Liver (tissue), 9 donors: Measurements from ENCODE around the gene ZNRD2. TPM values are rescaled to one million over a fixed set of nuclear protein-coding genes. Genes with fewer than 3 reads are reported as not detected.
"Not testable (repeated sequence)": the region's sequence is repeated elsewhere in the genome, so short reads cannot be mapped to it uniquely, and the experiment has no call there.

Experiments used
- DNase-seq: peaks from one replicate; pipeline ENCODE4 v3.0.0-alpha.2; 2017; ENCODE audit warnings: low spot score
- H3K27ac ChIP-seq, 2 donors: one replicate each; pipeline ENCODE4 v1.7.0; 2013; ENCODE audit warnings: inconsistent platforms in 2 of 2, low read length in 2 of 2, control low read depth in 1 of 2, low read depth in 1 of 2, mild to moderate bottlenecking in 1 of 2
- H3K27me3 ChIP-seq, 4 donors: one replicate each; pipeline versions ENCODE4 v1.6.1 to v1.7.0; 2013; ENCODE audit warnings: low read length in 3 of 4, inconsistent platforms in 1 of 4, mild to moderate bottlenecking in 1 of 4, moderate library complexity in 1 of 4; ENCODE audit not compliant: control insufficient read depth in 4 of 4, insufficient read depth in 4 of 4
- H3K36me3 ChIP-seq, 4 donors: one replicate each; pipeline versions ENCODE4 v1.6.1 to v1.7.0; 2013; ENCODE audit warnings: low read length in 3 of 4, mild to moderate bottlenecking in 3 of 4, low read depth in 1 of 4, moderate library complexity in 1 of 4; ENCODE audit not compliant: control insufficient read depth in 4 of 4, insufficient read depth in 3 of 4
- H3K4me1 ChIP-seq, 4 donors: one replicate each; pipeline versions ENCODE4 v1.6.1 to v1.7.0; 2013; ENCODE audit warnings: low read length in 3 of 4, mild to moderate bottlenecking in 3 of 4, moderate library complexity in 1 of 4; ENCODE audit not compliant: control insufficient read depth in 4 of 4, insufficient read depth in 4 of 4
- H3K4me3 ChIP-seq, 3 donors: one replicate each; pipeline versions ENCODE4 v1.6.1 to v1.7.0; 2013; ENCODE audit warnings: low read length in 3 of 3, control low read depth in 1 of 3, low read depth in 1 of 3, mild to moderate bottlenecking in 1 of 3
- H3K9ac ChIP-seq, 2 donors: one replicate each; pipeline ENCODE4 v1.7.0; 2013; ENCODE audit warnings: low read length in 2 of 2, mild to moderate bottlenecking in 2 of 2, moderate library complexity in 2 of 2, control low read depth in 1 of 2, low read depth in 1 of 2
- H3K9me3 ChIP-seq, 4 donors: one replicate each; pipeline versions ENCODE4 v1.6.1 to v1.7.0; 2013; ENCODE audit warnings: low read length in 3 of 4; ENCODE audit not compliant: control insufficient read depth in 4 of 4
- EGR1 ChIP-seq, 2 donors: IDR thresholded peaks; 2 replicates each; pipeline ENCODE4 v1.6.1; 2016 to 2018; ENCODE audit warnings: antibody characterized with exemption in 2 of 2, low read depth in 2 of 2
- FOXA1 ChIP-seq: IDR thresholded peaks from 2 replicates; pipeline ENCODE4 v1.6.1; 2016; ENCODE audit warnings: antibody characterized with exemption
- FOXA2 ChIP-seq: IDR thresholded peaks from 2 replicates; pipeline ENCODE4 v1.6.1; 2016; ENCODE audit warnings: antibody characterized with exemption
- GABPA ChIP-seq, 2 donors: IDR thresholded peaks in 1 of 2; conservative IDR thresholded peaks in 1 of 2; 2 replicates each; pipeline ENCODE4 v1.6.1; 2016; ENCODE audit warnings: antibody characterized with exemption in 2 of 2, mild to moderate bottlenecking in 1 of 2, moderate library complexity in 1 of 2
- HNF4A ChIP-seq, 2 donors: conservative IDR thresholded peaks; 2 replicates each; pipeline ENCODE4 v1.6.1; 2016; ENCODE audit warnings: antibody characterized with exemption in 2 of 2, mild to moderate bottlenecking in 2 of 2
- JUND ChIP-seq, 2 donors: IDR thresholded peaks; 2 replicates each; pipeline ENCODE4 v1.6.1; 2016; ENCODE audit warnings: antibody characterized with exemption in 2 of 2
- RAD21 ChIP-seq, 2 donors: IDR thresholded peaks; 2 replicates each; pipeline ENCODE4 v1.6.1; 2016; ENCODE audit warnings: antibody characterized with exemption in 2 of 2, mild to moderate bottlenecking in 2 of 2
- RXRA ChIP-seq, 2 donors: IDR thresholded peaks; 2 replicates each; pipeline ENCODE4 v1.6.1; 2017 to 2018; ENCODE audit warnings: antibody characterized with exemption in 2 of 2, mild to moderate bottlenecking in 1 of 2
- SP1 ChIP-seq: IDR thresholded peaks from 2 replicates; pipeline ENCODE4 v1.6.1; 2018; ENCODE audit warnings: antibody characterized with exemption, mild to moderate bottlenecking
- WGBS: extraction: QIAGEN DNeasy Blood & Tissue Kit; methylation state at CpG from one replicate; pipeline ENCODE4 v1.1.7; 2013; 5-methylcytosine and 5-hydroxymethylcytosine counted together
- polyA plus RNA-seq, 2 donors: library from polyadenylated mRNA; stranded (reverse) in 1 of 2; unstranded in 1 of 2; fragments of 200-250 nt in 1 of 2; fragments of >200 nt in 1 of 2; fragmentation: Nextera tagmentation in 1 of 2; extraction: Ambion mirVana in 1 of 2; gene quantifications; one replicate each; pipeline versions ENCODE4 v1.2.1 to v1.2.3, GENCODE V29; 2013 to 2015
- total RNA-seq, 2 donors: library from RNA; depleted of rRNA; stranded (reverse); fragments of >200 nt; gene quantifications; one replicate each; pipeline ENCODE4 v1.2.3, GENCODE V29; 2014
- TF ChIP-seq, protein P1 (sequence below): IDR thresholded peaks from 2 replicates; pipeline ENCODE4 v1.6.1; 2016; ENCODE audit warnings: antibody characterized with exemption
- TF ChIP-seq, protein P2 (sequence below): IDR thresholded peaks from 2 replicates; pipeline ENCODE4 v1.6.1; 2016; ENCODE audit warnings: antibody characterized with exemption
- TF ChIP-seq, protein P3 (sequence below): fragments of 150-350 bp; IDR thresholded peaks from 2 replicates; pipeline ENCODE4 v1.5.1; 2017; ENCODE audit warnings: improper control_type of control experiment, low read depth, low read length; ENCODE audit not compliant: missing input control
- TF ChIP-seq, protein P4 (sequence below): IDR thresholded peaks from 2 replicates; pipeline ENCODE4 v1.6.1; 2016; ENCODE audit warnings: antibody characterized with exemption
- donor health status: healthy.
- donor health status: healthy.
- donor health status: healthy.
- donor health status: healthy.
- donor health status: healthy.

Gene ZNRD2
- total and polyA plus RNA-seq, 4 donors: 18.2 to 39.5 (median 28.0) TPM

DNA sequence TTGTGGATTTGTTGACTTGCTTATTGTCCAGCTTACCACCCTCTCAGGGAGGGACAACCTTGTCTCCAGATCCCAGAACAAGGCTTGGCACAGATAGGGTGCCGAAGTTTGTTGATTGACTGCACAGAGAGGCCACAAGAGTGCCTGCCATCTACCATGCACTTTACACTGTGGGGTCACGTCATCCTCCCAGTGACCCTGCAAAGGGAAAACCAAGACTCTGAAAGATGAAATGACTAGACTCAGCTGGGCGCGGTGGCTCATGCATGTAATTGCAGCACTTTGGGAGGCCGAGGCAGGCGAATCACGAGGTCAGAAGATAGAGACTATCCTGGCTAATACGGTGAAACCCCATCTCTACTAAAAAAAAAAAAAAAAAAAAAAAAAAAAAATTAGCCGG lies 7.5 kb upstream of the ZNRD2 start (continued):
- TF ChIP-seq, protein P1, sequence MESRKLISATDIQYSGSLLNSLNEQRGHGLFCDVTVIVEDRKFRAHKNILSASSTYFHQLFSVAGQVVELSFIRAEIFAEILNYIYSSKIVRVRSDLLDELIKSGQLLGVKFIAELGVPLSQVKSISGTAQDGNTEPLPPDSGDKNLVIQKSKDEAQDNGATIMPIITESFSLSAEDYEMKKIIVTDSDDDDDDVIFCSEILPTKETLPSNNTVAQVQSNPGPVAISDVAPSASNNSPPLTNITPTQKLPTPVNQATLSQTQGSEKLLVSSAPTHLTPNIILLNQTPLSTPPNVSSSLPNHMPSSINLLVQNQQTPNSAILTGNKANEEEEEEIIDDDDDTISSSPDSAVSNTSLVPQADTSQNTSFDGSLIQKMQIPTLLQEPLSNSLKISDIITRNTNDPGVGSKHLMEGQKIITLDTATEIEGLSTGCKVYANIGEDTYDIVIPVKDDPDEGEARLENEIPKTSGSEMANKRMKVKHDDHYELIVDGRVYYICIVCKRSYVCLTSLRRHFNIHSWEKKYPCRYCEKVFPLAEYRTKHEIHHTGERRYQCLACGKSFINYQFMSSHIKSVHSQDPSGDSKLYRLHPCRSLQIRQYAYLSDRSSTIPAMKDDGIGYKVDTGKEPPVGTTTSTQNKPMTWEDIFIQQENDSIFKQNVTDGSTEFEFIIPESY: no peak
- TF ChIP-seq, protein P2, sequence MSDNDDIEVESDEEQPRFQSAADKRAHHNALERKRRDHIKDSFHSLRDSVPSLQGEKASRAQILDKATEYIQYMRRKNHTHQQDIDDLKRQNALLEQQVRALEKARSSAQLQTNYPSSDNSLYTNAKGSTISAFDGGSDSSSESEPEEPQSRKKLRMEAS: no peak
- no peak for TF ChIP-seq EGR1 (IDR thresholded peaks at IDR 0.05; ENCODE audit: low read depth in 2 of 2)
- TF ChIP-seq RXRA (IDR thresholded peaks at IDR 0.05): no peak

DNA sequence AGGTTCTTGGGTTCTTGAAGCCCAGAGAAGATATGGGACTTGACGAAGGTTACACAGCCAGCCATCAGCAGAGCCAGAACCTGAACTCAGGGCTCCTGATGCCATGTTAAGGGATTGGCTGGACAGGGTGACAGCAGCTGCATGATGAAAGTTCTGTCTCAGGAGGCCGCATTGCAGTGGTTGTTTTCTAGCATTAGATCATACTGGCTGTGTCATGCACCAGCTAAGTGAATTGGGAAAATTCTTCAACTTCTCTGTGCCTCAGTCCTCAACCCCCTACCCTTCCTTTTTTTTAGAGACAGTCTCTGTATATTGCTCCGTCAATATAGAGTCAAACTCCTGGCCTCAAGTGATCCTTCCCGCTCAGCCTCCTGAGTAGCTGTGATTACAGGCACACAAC lies 6.7 kb upstream of the ZNRD2 start:
- no peaks in the 10 kb centered on the region for H3K9me3 ChIP-seq
- no peak overlapping the region for H3K27ac ChIP-seq
- no peaks in the 10 kb centered on the region for H3K27me3 ChIP-seq
- no peak overlapping the region for H3K9ac ChIP-seq
- H3K4me3 ChIP-seq: no peak overlapping the region
- no peak for DNase-seq
- WGBS: 100% methylated on average over 4 of the region's 4 CpGs
- peaks cover 8 to 28% (median 9%) of the 10 kb centered on the region in 4 donors for H3K4me1 ChIP-seq
- peaks cover 0 to 6% (median 1%) of the 10 kb centered on the region in 4 donors for H3K36me3 ChIP-seq
- TF ChIP-seq, protein P3, sequence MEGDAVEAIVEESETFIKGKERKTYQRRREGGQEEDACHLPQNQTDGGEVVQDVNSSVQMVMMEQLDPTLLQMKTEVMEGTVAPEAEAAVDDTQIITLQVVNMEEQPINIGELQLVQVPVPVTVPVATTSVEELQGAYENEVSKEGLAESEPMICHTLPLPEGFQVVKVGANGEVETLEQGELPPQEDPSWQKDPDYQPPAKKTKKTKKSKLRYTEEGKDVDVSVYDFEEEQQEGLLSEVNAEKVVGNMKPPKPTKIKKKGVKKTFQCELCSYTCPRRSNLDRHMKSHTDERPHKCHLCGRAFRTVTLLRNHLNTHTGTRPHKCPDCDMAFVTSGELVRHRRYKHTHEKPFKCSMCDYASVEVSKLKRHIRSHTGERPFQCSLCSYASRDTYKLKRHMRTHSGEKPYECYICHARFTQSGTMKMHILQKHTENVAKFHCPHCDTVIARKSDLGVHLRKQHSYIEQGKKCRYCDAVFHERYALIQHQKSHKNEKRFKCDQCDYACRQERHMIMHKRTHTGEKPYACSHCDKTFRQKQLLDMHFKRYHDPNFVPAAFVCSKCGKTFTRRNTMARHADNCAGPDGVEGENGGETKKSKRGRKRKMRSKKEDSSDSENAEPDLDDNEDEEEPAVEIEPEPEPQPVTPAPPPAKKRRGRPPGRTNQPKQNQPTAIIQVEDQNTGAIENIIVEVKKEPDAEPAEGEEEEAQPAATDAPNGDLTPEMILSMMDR: no peak
- TF ChIP-seq EGR1 (IDR thresholded peaks at IDR 0.05; ENCODE audit: low read depth in 2 of 2): no peak

DNA sequence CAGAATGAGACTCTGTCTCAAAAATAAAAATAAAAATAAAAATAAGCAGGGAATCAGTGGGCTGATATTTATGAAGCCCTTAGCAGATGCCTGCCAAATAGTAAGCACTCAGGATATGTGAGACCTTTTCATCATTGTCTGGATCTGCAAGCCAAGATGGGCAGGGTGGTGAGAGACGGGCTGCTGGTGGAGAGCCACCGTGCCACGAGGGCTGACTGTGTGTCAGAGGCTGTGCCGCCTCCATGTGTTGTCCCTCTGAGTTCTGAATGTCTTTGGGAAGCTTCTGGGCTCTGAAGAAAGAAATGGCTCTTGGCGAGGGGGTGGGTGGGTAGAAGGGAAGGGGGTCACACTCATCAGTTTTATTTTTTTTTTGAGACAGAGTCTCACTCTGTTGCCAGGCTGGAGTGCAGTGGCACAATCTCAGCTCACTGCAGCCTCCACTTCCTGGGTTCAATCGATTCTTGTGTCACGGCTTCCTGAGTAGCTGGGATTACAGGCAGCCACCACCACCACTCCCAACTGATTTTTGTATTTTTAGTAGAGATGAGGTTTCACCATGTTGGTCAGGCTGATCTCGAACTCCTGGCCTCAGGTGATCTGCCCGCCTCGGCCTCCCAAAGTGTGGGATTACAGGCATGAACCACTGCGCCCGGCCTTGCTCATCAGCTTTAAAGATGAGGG lies 5.3 kb upstream of the ZNRD2 start:
- WGBS: 94% methylated on average over 12 of the region's 12 CpGs
- H3K36me3 ChIP-seq, H3K4me3 ChIP-seq, H3K27ac ChIP-seq, H3K9me3 ChIP-seq, DNase-seq, H3K9ac ChIP-seq, H3K27me3 ChIP-seq: not testable (repeated sequence)
- peaks cover 6 to 29% (median 17%) of the 10 kb centered on the region in 4 donors for H3K4me1 ChIP-seq

DNA sequence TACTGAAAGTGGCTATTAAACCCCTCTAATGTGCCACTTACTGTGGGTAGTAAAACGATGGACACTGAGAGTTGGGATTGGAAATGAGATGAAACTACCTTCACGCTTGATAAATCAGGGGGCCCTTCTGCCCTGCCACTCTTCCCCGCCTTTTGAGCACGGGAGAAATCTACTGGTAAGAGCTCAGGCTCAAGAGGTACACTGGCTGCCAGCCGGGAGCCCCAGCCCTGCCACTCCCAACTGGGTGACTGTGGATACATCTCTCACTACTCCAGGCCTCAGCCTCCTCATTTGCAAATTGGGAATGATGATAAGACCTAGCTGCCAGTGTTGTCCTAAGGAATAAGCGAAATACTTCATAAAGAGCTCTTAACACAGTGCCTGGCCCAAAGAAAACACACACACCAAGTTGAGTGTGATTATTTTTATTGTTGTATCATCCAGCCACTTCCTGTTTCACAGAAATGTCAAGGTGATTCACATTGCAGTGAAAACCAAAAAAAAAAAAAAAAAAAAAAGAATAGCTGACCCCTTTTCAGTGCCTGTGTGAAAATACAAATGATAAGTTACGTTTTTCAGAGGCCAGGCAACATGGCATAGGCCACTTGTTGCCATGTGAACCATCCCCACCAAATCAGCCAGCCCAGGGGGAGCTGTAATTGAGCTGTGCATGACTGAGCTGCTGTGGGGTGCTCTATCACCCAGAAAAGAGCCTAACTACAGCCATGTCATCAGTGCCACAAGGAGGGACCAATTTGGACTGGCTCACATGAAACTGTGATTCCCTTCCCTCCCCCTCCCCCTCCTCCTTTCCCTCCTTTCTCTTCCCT lies 4.4 kb upstream of the ZNRD2 start:
- 88% methylated on average over 7 of the region's 7 CpGs for WGBS
- Histone ChIP-seq H3K27me3 (no peaks in the 10 kb centered on the region), H3K4me1 (peaks cover 3 to 23% (median 17%) of the 10 kb centered on the region in 4 donors), H3K36me3 (peaks cover 0 to 6% (median 1%) of the 10 kb centered on the region in 4 donors), H3K4me3 (no peak overlapping the region), H3K9ac (no peak overlapping the region), H3K9me3 (no peaks in the 10 kb centered on the region), H3K27ac (no peak overlapping the region)
- no peak for DNase-seq
- TF ChIP-seq, protein P4, sequence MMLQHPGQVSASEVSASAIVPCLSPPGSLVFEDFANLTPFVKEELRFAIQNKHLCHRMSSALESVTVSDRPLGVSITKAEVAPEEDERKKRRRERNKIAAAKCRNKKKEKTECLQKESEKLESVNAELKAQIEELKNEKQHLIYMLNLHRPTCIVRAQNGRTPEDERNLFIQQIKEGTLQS: no peak
- no peak for TF ChIP-seq FOXA2
- no peak for TF ChIP-seq RXRA (IDR thresholded peaks at IDR 0.05)
- TF ChIP-seq, protein P2: no peak
- TF ChIP-seq FOXA1: no peak
- no peak for TF ChIP-seq GABPA (IDR thresholded peaks at IDR 0.05 in 1 of 2, conservative IDR thresholded peaks at IDR 0.05 in 1 of 2)
- TF ChIP-seq RAD21 (IDR thresholded peaks at IDR 0.05): no peak
- no peak for TF ChIP-seq JUND (IDR thresholded peaks at IDR 0.05)
- TF ChIP-seq, protein P1: no peak
- TF ChIP-seq SP1: no peak
- no peak for TF ChIP-seq HNF4A (conservative IDR thresholded peaks at IDR 0.05)
